GM23338 (cell line): ENCODE measurements around the gene UBE3A. TPM values are rescaled to one million over a fixed set of nuclear protein-coding genes. Genes with fewer than 3 reads are reported as not detected.

Source experiments
- ATAC-seq: fragments of 200-7000 bp; cut with Tn5 transposase; 3 replicates; pipeline ENCODE4 v1.9.1; 2020
- DNase-seq: peaks from one replicate; pipeline ENCODE4 v3.0.0-alpha.2; 2015; ENCODE audit warnings: low spot score
- H2AFZ ChIP-seq: fragments of 200-600 bp; sonication (generic); 2 replicates; pipeline ENCODE4 v1.8.0; 2016; ENCODE audit warnings: antibody characterized with exemption, mild to moderate bottlenecking, moderate library complexity
- H3F3A ChIP-seq: fragments of 200-600 bp; sonication (generic); replicated peaks from 2 replicates; pipeline ENCODE4 v1.8.0; 2017; ENCODE audit warnings: antibody characterized with exemption, mixed run types, low read depth
- H3K27ac ChIP-seq: fragments of 200-600 bp; sonication (generic); 2 replicates; pipeline ENCODE4 v1.6.1; 2016; ENCODE audit warnings: low read depth
- H3K27me3 ChIP-seq: fragments of 200-600 bp; sonication (generic); 2 replicates; pipeline ENCODE4 v1.8.0; 2016; ENCODE audit warnings: mild to moderate bottlenecking, mixed run types, moderate library complexity; ENCODE audit not compliant: insufficient read depth
- H3K36me3 ChIP-seq: fragments of 200-600 bp; sonication (generic); 2 replicates; pipeline ENCODE4 v1.8.0; 2016; ENCODE audit warnings: mild to moderate bottlenecking; ENCODE audit not compliant: insufficient read depth
- H3K4me1 ChIP-seq: fragments of 200-600 bp; sonication (generic); 2 replicates; pipeline ENCODE4 v1.8.0; 2016; ENCODE audit warnings: mild to moderate bottlenecking, moderate library complexity; ENCODE audit not compliant: insufficient read depth
- H3K4me2 ChIP-seq: fragments of 200-600 bp; sonication (generic); 2 replicates; pipeline ENCODE4 v1.7.1; 2017; ENCODE audit warnings: mixed run types
- H3K4me3 ChIP-seq: fragments of 200-600 bp; sonication (generic); 2 replicates; pipeline ENCODE4 v1.6.1; 2016; ENCODE audit warnings: mixed run types
- H3K79me2 ChIP-seq: fragments of 200-600 bp; sonication (generic); replicated peaks from 2 replicates; pipeline ENCODE4 v1.8.0; 2017; ENCODE audit warnings: mild to moderate bottlenecking; ENCODE audit not compliant: insufficient read depth
- H3K9me2 ChIP-seq: fragments of 200-600 bp; sonication (generic); 2 replicates; pipeline ENCODE4 v1.8.0; 2017; ENCODE audit not compliant: insufficient read depth
- H4K20me1 ChIP-seq: fragments of 200-600 bp; sonication (generic); replicated peaks from 2 replicates; pipeline ENCODE4 v1.8.0; 2017; ENCODE audit warnings: mild to moderate bottlenecking; ENCODE audit not compliant: insufficient read depth
- H3K27ac Mint-ChIP-seq: 2 replicates; pipeline ENCODE4 v1.8.0; 2020; ENCODE audit warnings: inconsistent platforms, mild to moderate bottlenecking, moderate library complexity, mixed read lengths
- H3K27me3 Mint-ChIP-seq: 3 replicates; pipeline ENCODE4 v1.8.0; 2022; ENCODE audit warnings: low read depth, mild to moderate bottlenecking, moderate library complexity, mixed read lengths, inconsistent platforms; ENCODE audit not compliant: insufficient read depth, poor library complexity
- H3K36me3 Mint-ChIP-seq: 3 replicates; pipeline ENCODE4 v1.8.0; 2021; ENCODE audit warnings: low read depth, mild to moderate bottlenecking, inconsistent platforms, moderate library complexity, mixed read lengths
- H3K4me1 Mint-ChIP-seq: 3 replicates; pipeline ENCODE4 v1.8.0; 2020; ENCODE audit warnings: mild to moderate bottlenecking, inconsistent platforms, mixed read lengths
- H3K4me3 Mint-ChIP-seq: 3 replicates; pipeline ENCODE4 v1.8.0; 2021; ENCODE audit warnings: moderate library complexity, mild to moderate bottlenecking, inconsistent platforms, mixed read lengths
- H3K9me3 Mint-ChIP-seq: 3 replicates; pipeline ENCODE4 v1.8.0; 2020; ENCODE audit warnings: moderate library complexity, mild to moderate bottlenecking, inconsistent platforms, mixed read lengths
- CREB1 ChIP-seq: fragments of 250-450 bp; sonication (Bioruptor Pico); IDR thresholded peaks from 2 replicates; pipeline ENCODE4 v1.5.0; 2020; ENCODE audit warnings: low read depth, mild to moderate bottlenecking, moderate library complexity
- CTCF ChIP-seq, 2 experiments: fragments of 200-600 bp in 1 of 2; sonication (generic) in 1 of 2; conservative IDR thresholded peaks; 2 replicates each; pipeline versions ENCODE4 v1.5.1 to v1.6.1; 2016 to 2017; ENCODE audit warnings: antibody characterized with exemption in 2 of 2, low read depth in 2 of 2, mild to moderate bottlenecking in 2 of 2, moderate library complexity in 1 of 2
- ETS1 ChIP-seq: IDR thresholded peaks from 2 replicates; pipeline ENCODE4 v1.6.1; 2016; ENCODE audit warnings: antibody characterized with exemption
- EZH2 ChIP-seq: fragments of 200-600 bp; sonication (generic); IDR thresholded peaks from one replicate; pipeline ENCODE4 v1.8.0; 2017; ENCODE audit warnings: antibody characterized with exemption, mild to moderate bottlenecking, low read depth; ENCODE audit not compliant: unreplicated experiment
- EZH2phosphoT487 ChIP-seq: fragments of 200-600 bp; sonication (generic); IDR thresholded peaks from one replicate; pipeline ENCODE4 v1.8.1; 2018; ENCODE audit warnings: antibody characterized with exemption; ENCODE audit not compliant: unreplicated experiment
- JUNB ChIP-seq: IDR thresholded peaks from one replicate; pipeline ENCODE4 v1.6.1; 2016; ENCODE audit warnings: antibody characterized with exemption; ENCODE audit not compliant: unreplicated experiment
- NANOG ChIP-seq: IDR thresholded peaks from 2 replicates; pipeline ENCODE4 v1.6.1; 2016; ENCODE audit warnings: antibody characterized with exemption, borderline replicate concordance
- POLR2AphosphoS5 ChIP-seq: IDR thresholded peaks from 2 replicates; pipeline ENCODE4 v1.6.1; 2016; ENCODE audit warnings: antibody characterized with exemption, low read depth
- REST ChIP-seq: IDR thresholded peaks from one replicate; pipeline ENCODE4 v1.6.1; 2018; ENCODE audit warnings: antibody characterized with exemption; ENCODE audit not compliant: unreplicated experiment
- STAT1 ChIP-seq: IDR thresholded peaks from one replicate; pipeline ENCODE4 v1.6.1; 2016; ENCODE audit warnings: antibody characterized with exemption; ENCODE audit not compliant: unreplicated experiment
- ZNF114 ChIP-seq: fragments of 250-450 bp; sonication (Bioruptor Pico); IDR thresholded peaks from 2 replicates; pipeline ENCODE4 v1.5.0; 2020; ENCODE audit warnings: mild to moderate bottlenecking, moderate library complexity
- ZNF331 ChIP-seq: fragments of 250-450 bp; sonication (Bioruptor Pico); IDR thresholded peaks from 2 replicates; pipeline ENCODE4 v1.5.0; 2020; ENCODE audit warnings: low read depth, mild to moderate bottlenecking, moderate library complexity
- ZNF462 ChIP-seq: fragments of 250-450 bp; sonication (Bioruptor Pico); IDR thresholded peaks from 2 replicates; pipeline ENCODE4 v1.5.0; 2020; ENCODE audit warnings: mild to moderate bottlenecking, moderate library complexity
- polyA plus RNA-seq: library from polyadenylated mRNA; unstranded; fragments of >200 nt; fragmentation: Nextera tagmentation; extraction: Ambion mirVana; gene quantifications from 2 replicates; pipeline ENCODE4 v1.2.1, GENCODE V29; 2016
- total RNA-seq: library from RNA; depleted of rRNA; stranded (reverse); fragments of >200 nt; shearing (Covaris generic); gene quantifications from 2 replicates; pipeline ENCODE4 v1.2.3, GENCODE V29; 2014

The UBE3A gene
- total and polyA plus RNA-seq, 2 experiments from 2014 or later = 96.1 to 150 TPM

GRCh38 chr15:25477816-25478215 is 39.0 kb upstream of the UBE3A start:
- Mint-ChIP-seq H3K4me3 (no peak overlapping the region), H3K36me3 (no peaks in the 10 kb centered on the region), H3K9me3 (no peaks in the 10 kb centered on the region), H3K27ac (peak overlapping the region; percentile 67; the same call in 1 of the 2 replicates), H3K4me1 (peaks cover 29% of the 10 kb centered on the region), H3K27me3 (peaks cover 6% of the 10 kb centered on the region)
- H3K4me2 ChIP-seq = no peak overlapping the region
- no peaks in the 10 kb centered on the region; the same call in 1 of the 2 replicates for H3K4me1 ChIP-seq
- H3K36me3 ChIP-seq = no peaks in the 10 kb centered on the region
- ATAC-seq (no peak), DNase-seq (no peak)
- TF ChIP-seq ZNF331 (no peak), REST (no peak), EZH2 (no peak), CREB1 (no peak), ZNF114 (CRISPR knock-in tag) (no peak), ETS1 (no peak), EZH2phosphoT487 (no peak), POLR2AphosphoS5 (no peak), NANOG (no peak), JUNB (no peak), CTCF (conservative IDR thresholded peaks at IDR 0.05; ENCODE audit: low read depth in 2 of 2) (no peak), STAT1 (no peak), ZNF462 (CRISPR knock-in tag) (no peak)
- no peaks in the 10 kb centered on the region for H3K9me2 ChIP-seq
- no peaks in the 10 kb centered on the region for H4K20me1 ChIP-seq
- H3K79me2 ChIP-seq = no peaks in the 10 kb centered on the region
- H3K4me3 ChIP-seq = no peak overlapping the region
- H3K27me3 ChIP-seq = no peaks in the 10 kb centered on the region
- no peaks in the 10 kb centered on the region; the same call in 1 of the 2 replicates for H3F3A ChIP-seq
- H2AFZ ChIP-seq = peak overlapping the region; percentile 56; the same call in 1 of the 2 replicates
- H3K27ac ChIP-seq = no peak overlapping the region
